TTC549 (cell line): ENCODE measurements around the gene MARCHF5.
"Not testable (repeated sequence)": the region's sequence is repeated elsewhere in the genome, so short reads cannot be mapped to it uniquely, and the experiment has no call there.

ENCODE experiments used
- FAIRE-seq: peaks from 2 replicates; lab custom pipeline; 2012; peaks lifted over from hg19 to GRCh38; lab: Jason Lieb, UNC

MARCHF5 gene

DNA sequence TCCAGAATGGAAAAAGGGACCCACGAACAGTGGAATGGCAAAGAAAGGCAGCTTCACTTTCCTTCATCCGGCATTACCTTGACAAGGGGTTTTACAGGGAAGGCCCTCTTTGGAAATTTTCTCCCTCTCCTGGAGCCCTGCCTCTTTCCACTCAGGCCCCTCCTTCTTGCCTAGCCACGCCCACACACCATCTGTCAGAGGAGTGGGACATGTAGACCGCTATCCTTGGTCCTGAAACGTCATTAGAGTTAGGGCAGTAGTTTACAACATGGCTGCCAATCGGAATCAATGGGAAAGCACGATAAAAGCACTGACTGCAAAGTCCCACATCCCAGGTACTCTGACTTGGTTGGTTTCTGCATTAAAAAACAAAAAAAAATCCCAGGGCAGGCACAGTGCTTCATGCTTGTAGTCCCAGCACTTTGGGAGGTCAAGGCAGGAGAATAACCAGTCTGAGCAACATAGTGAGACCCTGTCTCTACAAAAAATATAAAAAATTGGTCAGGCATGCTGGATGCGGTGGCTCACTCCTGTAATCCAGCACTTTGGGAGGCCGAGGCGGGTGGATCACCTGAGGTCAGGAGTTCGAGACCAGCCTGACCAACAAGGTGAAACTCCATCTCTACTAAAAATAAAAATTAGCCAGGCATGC is 96.4 kb downstream of the MARCHF5 start:
- FAIRE-seq, result no peak

DNA sequence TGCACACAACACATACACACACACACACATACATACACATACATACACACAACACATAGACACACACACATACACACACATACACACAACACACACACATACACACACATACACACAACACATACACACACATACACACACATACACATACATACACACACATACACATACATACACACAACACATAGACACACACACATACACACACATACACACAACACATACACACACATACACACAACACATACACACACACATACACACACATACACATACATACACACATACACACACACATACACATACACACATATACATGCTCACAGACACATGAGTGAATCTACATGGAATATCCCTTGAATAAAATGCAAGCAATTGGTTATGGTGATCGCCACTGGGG is 102.2 kb downstream of the MARCHF5 start:
- FAIRE-seq, result not testable (repeated sequence)

DNA sequence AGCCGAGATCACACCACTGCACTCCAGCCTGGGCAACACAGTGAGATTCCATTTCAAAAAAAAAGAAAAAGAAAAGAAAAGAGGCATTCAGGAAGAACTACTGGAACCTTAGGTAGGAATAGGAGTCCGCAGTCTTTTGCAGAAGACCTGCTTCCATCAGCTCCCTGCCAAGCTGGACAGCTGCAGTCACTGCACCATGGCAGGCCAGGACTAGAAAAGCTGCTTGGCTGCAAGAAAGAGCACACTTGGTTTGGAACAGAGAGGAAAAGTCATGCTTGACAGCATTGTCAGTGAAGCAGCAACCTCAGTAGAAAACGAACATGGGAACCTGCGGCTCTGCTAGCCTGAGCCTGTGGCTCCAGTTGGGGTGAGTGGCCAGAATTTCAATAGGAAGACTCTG is 104.3 kb downstream of the MARCHF5 start:
- no peak for FAIRE-seq

DNA sequence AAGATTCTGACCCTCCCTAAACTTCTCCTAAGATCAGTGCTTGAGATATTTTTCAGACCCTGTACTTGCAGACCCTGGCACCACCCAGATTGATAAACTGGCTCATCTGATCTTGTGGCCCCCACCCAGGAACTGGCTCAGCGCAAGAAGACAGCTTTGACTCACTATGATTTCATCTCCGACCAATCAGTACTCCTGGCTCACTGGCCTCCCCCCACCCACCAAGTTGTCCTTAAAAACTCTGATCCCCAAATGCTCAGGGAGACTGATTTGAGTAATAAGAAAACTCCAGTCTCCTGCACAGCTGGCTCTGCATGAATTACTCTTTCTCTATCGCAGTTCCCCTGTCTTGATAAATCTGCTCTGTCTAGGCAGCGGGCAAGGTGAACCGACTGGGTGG is 111.3 kb downstream of the MARCHF5 start:
- FAIRE-seq, result not testable (repeated sequence)
